HG03045 (cell line): ENCODE data around the gene KRTAP9-7.

Experiments
- ATAC-seq: cut with Tn5 transposase; IDR thresholded peaks from one replicate; pipeline ENCODE4 v1.9.1; 2021; ENCODE audit warnings: mild to moderate bottlenecking, moderate library complexity; ENCODE audit not compliant: unreplicated experiment

The KRTAP9-7 gene

GRCh38 chr17:41318231-41318630 lies 42.7 kb downstream of the KRTAP9-7 start:
- ATAC-seq = no peak

GRCh38 chr17:41322094-41322902 lies 46.8 kb downstream of the KRTAP9-7 start:
- ATAC-seq = no peak

- ATAC-seq = no peak
Measured at GRCh38 chr17:41322903-41323895, 47.7 kb downstream of the KRTAP9-7 start.

- no peak for ATAC-seq
Measured at GRCh38 chr17:41324180-41325075, 48.9 kb downstream of the KRTAP9-7 start.

- ATAC-seq = no peak
Measured at GRCh38 chr17:41325126-41325525, 49.6 kb downstream of the KRTAP9-7 start.

- no peak for ATAC-seq
Measured at GRCh38 chr17:41325611-41326010, 50.1 kb downstream of the KRTAP9-7 start.
